Hepatocyte (in vitro differentiated cells): ENCODE data around the gene RNASEH2A. TPM values are rescaled to one million over a fixed set of nuclear protein-coding genes. Genes with fewer than 3 reads are reported as not detected.
A peak's percentile ranks its signal among the peaks of the same experiment; 100 is the strongest.

Experiments used
- DNase-seq: peaks from one replicate; pipeline ENCODE4 v3.0.0-alpha.2; 2016; ENCODE audit warnings: low spot score
- H2AFZ ChIP-seq: fragments of 200-600 bp; sonication (generic); 2 replicates; pipeline ENCODE4 v1.6.0; 2016; ENCODE audit warnings: antibody characterized with exemption, mild to moderate bottlenecking
- H3K27ac ChIP-seq: fragments of 200-600 bp; sonication (generic); 2 replicates; pipeline ENCODE4 v1.5.1; 2016; ENCODE audit warnings: mild to moderate bottlenecking
- H3K27me3 ChIP-seq: fragments of 200-600 bp; sonication (generic); 2 replicates; pipeline ENCODE4 v1.6.1; 2016
- H3K36me3 ChIP-seq: fragments of 200-600 bp; sonication (generic); replicated peaks from 2 replicates; pipeline ENCODE4 v1.5.1; 2016; ENCODE audit warnings: low read depth; ENCODE audit not compliant: insufficient read depth
- H3K4me1 ChIP-seq: fragments of 200-600 bp; sonication (generic); 2 replicates; pipeline ENCODE4 v1.5.1; 2016; ENCODE audit warnings: mild to moderate bottlenecking, moderate library complexity; ENCODE audit not compliant: insufficient read depth
- H3K4me2 ChIP-seq: fragments of 200-600 bp; sonication (generic); 2 replicates; pipeline ENCODE4 v1.6.0; 2016
- H3K4me3 ChIP-seq: fragments of 200-600 bp; sonication (generic); 2 replicates; pipeline ENCODE4 v1.5.1; 2016; ENCODE audit warnings: mild to moderate bottlenecking
- H3K79me2 ChIP-seq: fragments of 200-600 bp; sonication (generic); 2 replicates; pipeline ENCODE4 v1.6.0; 2017; ENCODE audit warnings: mild to moderate bottlenecking
- H3K9me2 ChIP-seq: fragments of 200-600 bp; sonication (generic); replicated peaks from 2 replicates; pipeline ENCODE4 v1.6.0; 2017; ENCODE audit warnings: mild to moderate bottlenecking; ENCODE audit not compliant: insufficient read depth
- H3K9me3 ChIP-seq: fragments of 200-600 bp; sonication (generic); 2 replicates; pipeline ENCODE4 v1.5.1; 2016; ENCODE audit warnings: low read depth, mild to moderate bottlenecking
- H4K20me1 ChIP-seq: fragments of 200-600 bp; sonication (generic); 2 replicates; pipeline ENCODE4 v1.6.0; 2016; ENCODE audit warnings: mild to moderate bottlenecking; ENCODE audit not compliant: insufficient read depth, poor library complexity, severe bottlenecking
- CTCF ChIP-seq: fragments of 200-600 bp; sonication (generic); IDR thresholded peaks from 2 replicates; pipeline ENCODE4 v1.5.1; 2016; ENCODE audit warnings: antibody characterized with exemption, mild to moderate bottlenecking; ENCODE audit not compliant: poor library complexity
- EZH2 ChIP-seq: fragments of 200-600 bp; sonication (generic); IDR thresholded peaks from 2 replicates; pipeline ENCODE4 v1.6.1; 2016; ENCODE audit warnings: antibody characterized with exemption, mild to moderate bottlenecking, borderline replicate concordance
- EZH2phosphoT487 ChIP-seq: fragments of 200-600 bp; sonication (generic); IDR thresholded peaks from one replicate; pipeline ENCODE4 v1.6.1; 2018; ENCODE audit warnings: antibody characterized with exemption, mild to moderate bottlenecking, low read depth, moderate library complexity; ENCODE audit not compliant: unreplicated experiment, severe bottlenecking
- WGBS: methylation state at CpG from one replicate; pipeline ENCODE4 v1.1.6; 2016; ENCODE audit warnings: low lambda C conversion rate; ENCODE audit errors: missing lambda C conversion rate; 5-methylcytosine and 5-hydroxymethylcytosine counted together
- polyA plus RNA-seq: library from polyadenylated mRNA; unstranded; fragments of >200 nt; fragmentation: Nextera tagmentation; extraction: Ambion mirVana; gene quantifications from 2 replicates; pipeline ENCODE4 v1.2.1, GENCODE V29; 2016
- total RNA-seq: library from RNA; depleted of rRNA; stranded (reverse); fragments of >200 nt; gene quantifications from 2 replicates; pipeline ENCODE4 v1.2.3, GENCODE V29; 2014

The RNASEH2A gene
- total and polyA plus RNA-seq, 2 experiments from 2014 or later = 9.3 to 25.7 TPM

DNA sequence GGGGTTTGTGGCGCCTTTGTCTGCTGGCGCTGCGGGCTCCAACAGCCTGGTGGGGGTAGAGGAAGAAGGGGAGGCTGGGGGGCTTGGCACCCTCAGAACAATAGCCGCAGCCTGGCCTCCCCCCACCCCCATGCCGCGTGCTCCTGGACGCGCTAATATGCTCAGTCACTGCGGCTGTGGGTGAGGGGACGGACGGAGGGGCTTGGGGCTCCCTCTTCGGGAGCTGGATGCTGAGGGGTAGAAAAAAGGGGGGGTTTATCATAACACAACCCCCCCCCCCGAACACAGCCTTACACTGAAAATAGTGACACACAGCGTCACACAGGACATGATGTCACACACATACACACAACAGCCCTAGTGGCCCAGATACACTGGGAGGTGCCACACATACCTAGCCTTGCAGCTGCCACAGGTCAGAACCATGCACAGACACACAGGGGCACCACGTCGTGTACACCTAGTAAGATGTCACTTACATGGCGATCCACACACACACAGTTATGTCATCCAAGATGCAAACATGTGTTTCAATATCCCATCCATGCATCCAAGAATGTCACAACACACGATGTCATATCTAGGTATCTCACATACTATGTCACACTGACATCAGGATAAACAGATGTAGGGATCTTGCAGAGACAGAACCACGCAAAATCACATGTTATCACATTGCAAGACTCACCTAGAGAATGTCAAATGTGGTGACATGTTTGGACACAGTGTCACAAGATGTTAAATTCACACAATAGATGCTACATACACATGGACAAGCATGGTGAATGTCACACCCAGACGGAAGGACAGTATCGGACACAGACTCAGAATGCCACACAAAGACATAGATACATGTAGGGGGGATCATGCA lies 32.7 kb downstream of the RNASEH2A start:
- H3K4me2 ChIP-seq = peak overlapping the region; percentile 91
- no peaks in the 10 kb centered on the region for H4K20me1 ChIP-seq
- WGBS = 68% methylated on average over 8 of the region's 21 CpGs
- H3K4me1 ChIP-seq = no peaks in the 10 kb centered on the region
- H2AFZ ChIP-seq = peak overlapping the region; percentile 26
- H3K9me2 ChIP-seq = no peaks in the 10 kb centered on the region
- no peak for DNase-seq
- peaks cover 77% of the 10 kb centered on the region for H3K27me3 ChIP-seq
- TF ChIP-seq EZH2 = no peak
- TF ChIP-seq CTCF = no peak
- no peak for TF ChIP-seq EZH2phosphoT487
- H3K79me2 ChIP-seq = no peaks in the 10 kb centered on the region
- no peaks in the 10 kb centered on the region for H3K36me3 ChIP-seq
- H3K4me3 ChIP-seq = no peak overlapping the region
- no peaks in the 10 kb centered on the region for H3K9me3 ChIP-seq
- no peak overlapping the region for H3K27ac ChIP-seq

DNA sequence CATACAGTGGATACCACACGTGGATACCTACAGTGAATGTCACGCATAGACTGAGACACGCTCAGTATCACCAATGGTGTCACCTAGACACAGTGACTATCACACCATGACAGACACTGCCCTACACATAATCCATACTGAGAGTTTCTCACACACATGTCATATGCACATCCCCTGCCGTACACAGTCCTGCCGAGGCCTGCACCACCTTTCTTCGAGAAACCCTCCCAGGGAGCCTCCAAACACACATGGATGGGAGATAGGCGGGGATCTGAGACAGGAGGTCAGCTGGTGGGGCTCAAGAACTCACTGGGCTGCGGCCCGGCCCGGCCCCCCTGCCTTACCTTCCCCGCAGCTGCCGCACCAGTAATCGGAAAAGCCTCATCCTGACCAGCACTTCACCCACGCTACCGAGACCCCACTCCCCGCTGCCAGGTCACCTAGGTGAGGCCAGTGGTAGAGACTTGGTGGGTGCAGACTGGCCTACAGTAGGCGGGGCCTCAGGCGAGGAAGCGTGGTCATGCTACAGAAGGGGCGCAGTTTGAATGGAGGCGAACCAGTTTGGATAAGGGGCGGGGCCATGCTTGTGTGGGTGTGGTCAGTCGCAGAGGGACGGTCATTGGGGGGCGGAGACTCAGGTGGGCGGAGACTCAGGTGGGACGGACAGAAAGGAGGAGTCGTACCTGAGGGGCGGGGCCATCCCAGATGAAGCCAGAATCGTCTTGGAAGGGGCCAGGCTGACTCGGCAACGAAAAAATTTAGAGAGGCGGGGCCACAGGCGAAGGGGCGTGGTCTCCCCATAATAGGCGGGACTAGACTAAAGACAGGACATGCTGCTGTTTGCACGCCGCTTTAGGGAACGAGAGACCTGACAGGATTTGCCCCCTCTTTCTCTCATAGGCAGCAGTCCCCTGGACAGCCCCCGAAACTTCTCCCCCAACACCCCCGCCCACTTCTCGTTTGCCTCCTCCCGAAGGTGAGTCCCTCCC lies 34.0 kb downstream of the RNASEH2A start:
- H2AFZ ChIP-seq = no peak overlapping the region
- no peak overlapping the region for H3K27ac ChIP-seq
- DNase-seq = peak; percentile 79
- TF ChIP-seq EZH2phosphoT487 (no peak), EZH2 (no peak), CTCF (no peak)
- no peaks in the 10 kb centered on the region for H3K4me1 ChIP-seq
- H3K36me3 ChIP-seq = no peaks in the 10 kb centered on the region
- H3K4me3 ChIP-seq = no peak overlapping the region
- 37% methylated on average over 36 of the region's 43 CpGs for WGBS
- no peaks in the 10 kb centered on the region for H3K79me2 ChIP-seq
- H3K4me2 ChIP-seq = peak overlapping the region; percentile 77
- peaks cover 64% of the 10 kb centered on the region for H3K27me3 ChIP-seq
- H3K9me2 ChIP-seq = no peaks in the 10 kb centered on the region
- no peaks in the 10 kb centered on the region for H4K20me1 ChIP-seq
- H3K9me3 ChIP-seq = no peaks in the 10 kb centered on the region

GRCh38 chr19:12841094-12841493 lies 34.7 kb downstream of the RNASEH2A start:
- H3K27ac ChIP-seq = no peak overlapping the region
- WGBS = 1% methylated on average over 29 of the region's 29 CpGs
- no peaks in the 10 kb centered on the region for H3K9me2 ChIP-seq
- H3K9me3 ChIP-seq = no peaks in the 10 kb centered on the region
- no peak overlapping the region for H3K4me3 ChIP-seq
- no peak for TF ChIP-seq EZH2
- TF ChIP-seq EZH2phosphoT487 = no peak
- H3K4me1 ChIP-seq = no peaks in the 10 kb centered on the region
- DNase-seq = peak; percentile 77
- no peak overlapping the region for H2AFZ ChIP-seq
- no peaks in the 10 kb centered on the region for H3K36me3 ChIP-seq
- H4K20me1 ChIP-seq = no peaks in the 10 kb centered on the region
- peak overlapping the region; percentile 77 for H3K4me2 ChIP-seq
- peaks cover 57% of the 10 kb centered on the region for H3K27me3 ChIP-seq
- no peaks in the 10 kb centered on the region for H3K79me2 ChIP-seq
